Parathyroid adenoma (tissue), 2 donors: ENCODE measurements around the gene H2BW2.
"Not testable (repeated sequence)": the region's sequence is repeated elsewhere in the genome, so short reads cannot be mapped to it uniquely, and the experiment has no call there.

Experiments used
- H2AFZ ChIP-seq: fragments of 300-600 bp; sonication (generic); one replicate; pipeline ENCODE4 v1.7.0; 2017; ENCODE audit warnings: antibody characterized with exemption, mild to moderate bottlenecking
- H3K27ac ChIP-seq: fragments of 300-600 bp; sonication (generic); one replicate; pipeline ENCODE4 v1.7.0; 2017
- H3K27me3 ChIP-seq: fragments of 300-600 bp; sonication (generic); one replicate; pipeline ENCODE4 v1.7.0; 2017; ENCODE audit warnings: low read length; ENCODE audit not compliant: control insufficient read depth, insufficient read depth
- H3K36me3 ChIP-seq: fragments of 300-600 bp; sonication (generic); one replicate; pipeline ENCODE4 v1.7.0; 2017; ENCODE audit warnings: low read length; ENCODE audit not compliant: control insufficient read depth, insufficient read depth
- H3K4me1 ChIP-seq: fragments of 300-600 bp; sonication (generic); one replicate; pipeline ENCODE4 v1.7.0; 2017; ENCODE audit warnings: control low read depth
- H3K4me2 ChIP-seq: fragments of 300-600 bp; sonication (generic); one replicate; pipeline ENCODE4 v1.7.0; 2017; ENCODE audit warnings: low read length
- H3K4me3 ChIP-seq: fragments of 300-600 bp; sonication (generic); one replicate; pipeline ENCODE4 v1.7.0; 2017; ENCODE audit warnings: low read depth, low read length
- H3K79me2 ChIP-seq: fragments of 300-600 bp; sonication (generic); one replicate; pipeline ENCODE4 v1.7.0; 2017; ENCODE audit warnings: control low read depth
- H3K9ac ChIP-seq: fragments of 300-600 bp; sonication (generic); one replicate; pipeline ENCODE4 v1.7.0; 2017; ENCODE audit warnings: mild to moderate bottlenecking
- H3K9me3 ChIP-seq: fragments of 300-600 bp; sonication (generic); one replicate; pipeline ENCODE4 v1.7.0; 2017; ENCODE audit warnings: low read length; ENCODE audit not compliant: control insufficient read depth
- CTCF ChIP-seq: fragments of 300-600 bp; sonication (generic); IDR thresholded peaks from one replicate; pipeline ENCODE4 v1.7.0; 2017; ENCODE audit warnings: antibody characterized with exemption, mild to moderate bottlenecking
- donor health status: primary hyperparathyroidism.

The H2BW2 gene

GRCh38 chrX:104039689-104040505 is at the start of gene H2BW2:
Gene H2BW2 (plus strand): TSS chrX:104039956. CDS start chrX:104039995, 39 bp downstream.
- Histone ChIP-seq H3K9me3 (no peaks in the 10 kb centered on the region), H3K4me2 (no peak within 1 kb of the TSS), H3K27me3 (no peaks in the 10 kb centered on the region), H3K79me2 (no peaks in the 10 kb centered on the region), H2AFZ (no peak within 1 kb of the TSS), H3K9ac (no peak within 1 kb of the TSS), H3K27ac (no peak within 1 kb of the TSS), H3K4me1 (no peaks in the 10 kb centered on the region), H3K4me3 (no peak within 1 kb of the TSS), H3K36me3 (no peaks in the 10 kb centered on the region)
- no peak for TF ChIP-seq CTCF

GRCh38 chrX:103999234-103999633 is 40.5 kb upstream of the H2BW2 start:
- Histone ChIP-seq H3K4me3 (no peak overlapping the region), H2AFZ (no peak overlapping the region), H3K4me2 (no peak overlapping the region), H3K36me3 (no peaks in the 10 kb centered on the region), H3K27ac (no peak overlapping the region), H3K9ac (no peak overlapping the region), H3K27me3 (no peaks in the 10 kb centered on the region), H3K9me3 (no peaks in the 10 kb centered on the region), H3K79me2 (no peaks in the 10 kb centered on the region), H3K4me1 (no peaks in the 10 kb centered on the region)
- TF ChIP-seq CTCF, result no peak

DNA sequence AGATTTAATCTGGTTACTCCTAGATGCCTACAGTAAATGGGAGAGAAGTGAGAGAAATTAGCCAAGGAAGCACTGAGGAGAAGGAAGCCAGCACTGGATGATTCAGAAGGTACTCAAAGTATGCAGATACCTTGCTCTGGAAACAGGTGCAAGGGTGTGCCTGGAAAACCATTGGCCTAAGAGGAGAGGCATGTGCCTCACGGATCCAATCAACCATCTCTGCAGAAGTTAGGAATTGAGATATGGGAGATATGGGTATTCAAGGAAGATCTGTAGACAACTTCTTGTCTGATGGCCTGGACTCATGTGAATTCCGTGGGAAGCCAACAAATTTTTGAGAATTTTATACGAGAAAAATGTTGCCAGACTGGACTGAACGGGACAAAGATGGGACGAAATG is 30.9 kb upstream of the H2BW2 start:
- Histone ChIP-seq H3K4me2 (no peak overlapping the region), H3K27ac (no peak overlapping the region), H2AFZ (no peak overlapping the region), H3K4me1 (no peaks in the 10 kb centered on the region), H3K9ac (no peak overlapping the region), H3K27me3 (no peaks in the 10 kb centered on the region), H3K79me2 (no peaks in the 10 kb centered on the region), H3K9me3 (no peaks in the 10 kb centered on the region), H3K4me3 (no peak overlapping the region), H3K36me3 (no peaks in the 10 kb centered on the region)
- no peak for TF ChIP-seq CTCF

DNA sequence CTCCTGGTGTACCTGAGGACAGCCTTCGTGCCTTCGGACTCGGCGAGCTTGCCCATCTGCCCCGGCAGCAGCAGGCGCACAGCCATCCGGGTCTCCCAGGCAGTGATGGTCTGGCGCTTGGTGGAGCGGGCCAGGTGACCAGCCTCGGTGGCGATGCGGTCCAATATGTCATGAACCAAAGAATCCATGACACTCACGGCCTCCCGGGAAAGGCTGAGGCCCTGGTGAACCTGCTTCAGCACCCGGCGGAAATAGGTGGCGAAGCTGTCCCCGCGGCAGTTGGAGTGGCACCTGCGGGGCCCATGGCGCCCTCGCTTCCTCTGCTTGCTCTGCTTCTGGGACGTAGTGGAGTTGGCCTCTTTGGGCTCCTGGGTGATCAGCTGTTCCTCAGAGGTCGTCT is 26.6 kb upstream of the H2BW2 start:
- no peak for TF ChIP-seq CTCF
- H3K27ac ChIP-seq, result no peak overlapping the region
- no peak overlapping the region for H3K4me2 ChIP-seq
- H3K9ac ChIP-seq, result no peak overlapping the region
- no peaks in the 10 kb centered on the region for H3K27me3 ChIP-seq
- no peaks in the 10 kb centered on the region for H3K4me1 ChIP-seq
- H3K9me3 ChIP-seq, result no peaks in the 10 kb centered on the region
- no peak overlapping the region for H2AFZ ChIP-seq
- H3K79me2 ChIP-seq, result no peaks in the 10 kb centered on the region
- no peaks in the 10 kb centered on the region for H3K36me3 ChIP-seq
- no peak overlapping the region for H3K4me3 ChIP-seq

- H3K27ac ChIP-seq, result no peak within 1 kb of the TSS
- no peak within 1 kb of the TSS for H3K9ac ChIP-seq
- H3K4me2 ChIP-seq, result no peak within 1 kb of the TSS
- no peak for TF ChIP-seq CTCF
- H3K4me1 ChIP-seq, result no peaks in the 10 kb centered on the region
- no peaks in the 10 kb centered on the region for H3K9me3 ChIP-seq
- no peaks in the 10 kb centered on the region for H3K27me3 ChIP-seq
- no peak within 1 kb of the TSS for H3K4me3 ChIP-seq
- H2AFZ ChIP-seq, result no peak within 1 kb of the TSS
- no peaks in the 10 kb centered on the region for H3K79me2 ChIP-seq
- no peaks in the 10 kb centered on the region for H3K36me3 ChIP-seq
Observed at GRCh38 chrX:104013606-104014005, 26.1 kb upstream of the H2BW2 start, which contains the start of gene H2BW1. Gene H2BW1 (minus strand): TSS chrX:104013708. CDS start chrX:104013576, 132 bp downstream.

- not testable (repeated sequence) for H3K27ac ChIP-seq, H3K4me3 ChIP-seq, H2AFZ ChIP-seq, H3K27me3 ChIP-seq, H3K79me2 ChIP-seq, H3K4me2 ChIP-seq, H3K36me3 ChIP-seq, H3K9ac ChIP-seq, H3K9me3 ChIP-seq, H3K4me1 ChIP-seq
Observed at GRCh38 chrX:104015576-104015975, 24.2 kb upstream of the H2BW2 start.
